SH-SY5Y (cell line): ENCODE measurements around the gene PRR12.

Source experiments
- GATA2 ChIP-seq: IDR thresholded peaks from 2 replicates; pipeline ENCODE4 v1.6.1; 2011; ENCODE audit warnings: mild to moderate bottlenecking, low read depth, low read length
- GATA3 ChIP-seq: IDR thresholded peaks from 2 replicates; pipeline ENCODE4 v1.6.1; 2011; ENCODE audit warnings: low read depth, mild to moderate bottlenecking, low read length, moderate library complexity

PRR12 gene

GRCh38 chr19:49651820-49652550, 61.0 kb downstream of the PRR12 start:
- TF ChIP-seq GATA3 (no peak), GATA2 (no peak)

GRCh38 chr19:49652551-49653465, 61.8 kb downstream of the PRR12 start:
- TF ChIP-seq GATA3 = no peak

GRCh38 chr19:49653466-49653806, 62.5 kb downstream of the PRR12 start:
- TF ChIP-seq GATA3 = no peak
- TF ChIP-seq GATA2 = no peak

GRCh38 chr19:49654581-49654980, 63.6 kb downstream of the PRR12 start:
- no peak for TF ChIP-seq GATA3
- no peak for TF ChIP-seq GATA2

GRCh38 chr19:49655570-49656455, 64.8 kb downstream of the PRR12 start:
- TF ChIP-seq GATA2 (no peak), GATA3 (no peak)

GRCh38 chr19:49656456-49657109, 65.6 kb downstream of the PRR12 start:
- TF ChIP-seq GATA3 (no peak), GATA2 (no peak)

GRCh38 chr19:49657493-49658138, 66.6 kb downstream of the PRR12 start:
- TF ChIP-seq GATA3 = no peak
- TF ChIP-seq GATA2 = no peak

- no peak for TF ChIP-seq GATA2
- TF ChIP-seq GATA3 = no peak
Observed at GRCh38 chr19:49658139-49658517, 67.1 kb downstream of the PRR12 start.

- TF ChIP-seq GATA3 (no peak), GATA2 (no peak)
Observed at GRCh38 chr19:49658566-49659442, 67.8 kb downstream of the PRR12 start.

- TF ChIP-seq GATA3 (no peak), GATA2 (no peak)
Observed at GRCh38 chr19:49660338-49660961, 69.5 kb downstream of the PRR12 start.

- TF ChIP-seq GATA2 (no peak), GATA3 (no peak)
Observed at GRCh38 chr19:49662011-49662410, 71.0 kb downstream of the PRR12 start.

- TF ChIP-seq GATA2 (no peak), GATA3 (no peak)
Observed at GRCh38 chr19:49663224-49663623, 72.2 kb downstream of the PRR12 start.
